Neural cell (in vitro differentiated cells): ENCODE data around the gene SLC25A34.

Experiments
- CTCF ChIP-seq: fragments of 450-650 bp; IDR thresholded peaks from 2 replicates; pipeline ENCODE4 v1.5.1; 2014; ENCODE audit warnings: antibody characterized with exemption, mild to moderate bottlenecking, moderate library complexity; ENCODE audit not compliant: poor library complexity, severe bottlenecking
- EZH2 ChIP-seq: fragments of 200-600, 300-800 bp; shearing (Covaris generic), sonication (generic); IDR thresholded peaks from 2 replicates; pipeline ENCODE4 v1.6.1; 2014; ENCODE audit warnings: antibody characterized with exemption, low read length, borderline replicate concordance, mild to moderate bottlenecking; ENCODE audit not compliant: insufficient read depth, poor library complexity, severe bottlenecking

- TF ChIP-seq CTCF (no peak), EZH2 (no peak)
Measured at GRCh38 chr1:15788624-15789301, 52.7 kb downstream of the SLC25A34 start.
